HepG2 (cell line): ENCODE measurements around the gene LCAT. TPM values are rescaled to one million over a fixed set of nuclear protein-coding genes. Genes with fewer than 3 reads are reported as not detected.

Experiments used
- FOSL2 ChIP-seq: sonication (generic); formaldehyde crosslinking; IDR thresholded peaks from 2 replicates; pipeline ENCODE4 v1.4.0; 2020; ENCODE audit warnings: missing genetic modification reagents
- GTF3A ChIP-seq: sonication (generic); formaldehyde crosslinking; conservative IDR thresholded peaks from 2 replicates; pipeline ENCODE4 v1.4.0; 2020; ENCODE audit warnings: mild to moderate bottlenecking, missing genetic modification reagents
- HNF4G ChIP-seq, 2 experiments: sonication (generic) in 1 of 2; formaldehyde crosslinking in 1 of 2; IDR thresholded peaks; 2 replicates each; pipeline versions ENCODE4 v1.4.0 to v1.6.1; 2011 to 2020; ENCODE audit warnings: borderline replicate concordance in 2 of 2, low read depth in 2 of 2, mild to moderate bottlenecking in 2 of 2, low read length in 1 of 2, missing genetic modification reagents in 1 of 2, moderate library complexity in 1 of 2
- HNRNPLL ChIP-seq: fragments of 200-400 bp; formaldehyde crosslinking; IDR thresholded peaks from 2 replicates; pipeline ENCODE4 v1.6.1; 2017; ENCODE audit warnings: mild to moderate bottlenecking, low read depth, low read length; ENCODE audit not compliant: poor library complexity, severe bottlenecking
- KDM2A ChIP-seq: sonication (generic); formaldehyde crosslinking; IDR thresholded peaks from 2 replicates; pipeline ENCODE4 v1.4.0; 2020; ENCODE audit warnings: low read depth, missing genetic modification reagents, borderline replicate concordance
- KLF9 ChIP-seq: IDR thresholded peaks from 2 replicates; pipeline ENCODE4 v1.6.1; 2016; ENCODE audit warnings: low read depth
- NFKBIZ ChIP-seq: IDR thresholded peaks from 2 replicates; pipeline ENCODE4 v1.6.1; 2018; ENCODE audit warnings: missing genetic modification reagents, missing compliant biosample characterization
- PRDM10 ChIP-seq: sonication (generic); formaldehyde crosslinking; IDR thresholded peaks from 2 replicates; pipeline ENCODE4 v1.4.0; 2020; ENCODE audit warnings: low read depth, missing genetic modification reagents
- PRPF4 ChIP-seq: fragments of 200-400 bp; formaldehyde crosslinking; IDR thresholded peaks from 2 replicates; pipeline ENCODE4 v1.6.1; 2016; ENCODE audit warnings: low read length, low read depth; ENCODE audit not compliant: poor library complexity, severe bottlenecking
- RXRA ChIP-seq: sonication (generic); formaldehyde crosslinking; IDR thresholded peaks from 2 replicates; pipeline ENCODE4 v1.5.1; 2020; ENCODE audit warnings: missing genetic modification reagents
- SNRNP70 ChIP-seq: fragments of 200-400 bp; formaldehyde crosslinking; IDR thresholded peaks from 2 replicates; pipeline ENCODE4 v1.6.1; 2017; ENCODE audit warnings: mild to moderate bottlenecking, low read depth, low read length, moderate library complexity
- ZFP36L1 ChIP-seq: sonication (generic); formaldehyde crosslinking; IDR thresholded peaks from 2 replicates; pipeline ENCODE4 v1.8.0; 2022; ENCODE audit warnings: mild to moderate bottlenecking, missing genetic modification reagents, moderate library complexity
- ZNF691 ChIP-seq: sonication (generic); formaldehyde crosslinking; IDR thresholded peaks from 2 replicates; pipeline ENCODE4 v1.4.0; 2020; ENCODE audit warnings: missing genetic modification reagents, low read depth, mild to moderate bottlenecking, borderline replicate concordance
- ZNF746 ChIP-seq: sonication (generic); formaldehyde crosslinking; IDR thresholded peaks from 2 replicates; pipeline ENCODE4 v1.8.0; 2022; ENCODE audit warnings: mild to moderate bottlenecking, missing genetic modification reagents
- ZNF788 ChIP-seq: sonication (generic); formaldehyde crosslinking; IDR thresholded peaks from 2 replicates; pipeline ENCODE4 v1.5.0; 2020; ENCODE audit warnings: mild to moderate bottlenecking, missing genetic modification reagents, borderline replicate concordance
- ZNF891 ChIP-seq: sonication (generic); formaldehyde crosslinking; IDR thresholded peaks from 2 replicates; pipeline ENCODE4 v1.5.0; 2020; ENCODE audit warnings: mild to moderate bottlenecking, missing genetic modification reagents
- ZSCAN22 ChIP-seq: sonication (generic); formaldehyde crosslinking; IDR thresholded peaks from 2 replicates; pipeline ENCODE4 v1.4.0; 2020; ENCODE audit warnings: mild to moderate bottlenecking, missing genetic modification reagents
- ZUFSP ChIP-seq: sonication (generic); formaldehyde crosslinking; IDR thresholded peaks from 2 replicates; pipeline ENCODE4 v1.9.0; 2021; ENCODE audit warnings: missing genetic modification reagents, mild to moderate bottlenecking, borderline replicate concordance
- ZXDC ChIP-seq: sonication (generic); formaldehyde crosslinking; IDR thresholded peaks from 2 replicates; pipeline ENCODE4 v1.5.0; 2020; ENCODE audit warnings: mild to moderate bottlenecking, missing genetic modification reagents
- polyA plus RNA-seq, 8 experiments: library from polyadenylated mRNA; depleted of rRNA in 3 of 8; stranded (reverse) in 7 of 8; unstranded in 1 of 8; fragments of >200 nt; fragmentation: Illumina TruSeq in 4 of 8; extraction: Trizol in 4 of 8; gene quantifications; 2 replicates each; pipeline versions ENCODE4 v1.2.1 to v1.2.3, GENCODE V29; 2011 to 2016; ENCODE audit warnings: low read depth in 4 of 8, missing spikeins in 1 of 8, mixed read lengths in 1 of 8; ENCODE audit not compliant: insufficient read depth in 1 of 8
- total RNA-seq, 5 experiments: library from RNA; depleted of rRNA; stranded (reverse); fragments of >200 nt; fragmentation: Illumina TruSeq; extraction: Trizol; gene quantifications; 2 replicates each; pipeline ENCODE4 v1.2.3, GENCODE V29; 2016; ENCODE audit warnings: low read depth in 1 of 5

Gene LCAT
- total and polyA plus RNA-seq, 2 of the 13 experiments (the other 11 are each of a cell fraction or from before 2014, with no cell fraction given): 36.1 to 38.9 TPM

GRCh38 chr16:67993207-67994039, 49.5 kb upstream of the LCAT start (continued):
- peak; percentile 93 for TF ChIP-seq ZNF691 (CRISPR knock-in tag)
- no peak for TF ChIP-seq ZNF891 (CRISPR knock-in tag)
- peak; percentile 39; the same call in 1 of the 2 replicates for TF ChIP-seq FOSL2 (CRISPR knock-in tag)
- no peak for TF ChIP-seq ZUFSP
- TF ChIP-seq NFKBIZ (CRISPR knock-in tag): no peak
- TF ChIP-seq ZNF788 (CRISPR knock-in tag): peak; percentile 89; the same call in 1 of the 2 replicates
- TF ChIP-seq ZNF746 (CRISPR knock-in tag): no peak; the same call in 1 of the 2 replicates
- peak; percentile 97 for TF ChIP-seq KDM2A
- TF ChIP-seq ZFP36L1 (CRISPR knock-in tag): no peak
- TF ChIP-seq HNF4G (IDR thresholded peaks at IDR 0.05; ENCODE audit: borderline replicate concordance, low read depth, low read length): no peak
- no peak for TF ChIP-seq HNF4G (CRISPR knock-in tag; IDR thresholded peaks at IDR 0.05; ENCODE audit: borderline replicate concordance, low read depth)
- no peak for TF ChIP-seq ZSCAN22 (CRISPR knock-in tag)
- TF ChIP-seq KLF9 (CRISPR knock-in tag): 0 out of 2 replicates have a peak, but pooled peaks have one; percentile 26
- peak; percentile 84; the same call in 1 of the 2 replicates for TF ChIP-seq GTF3A (CRISPR knock-in tag)
- TF ChIP-seq SNRNP70: no peak
- peak; percentile 22; the same call in 1 of the 2 replicates for TF ChIP-seq PRDM10 (CRISPR knock-in tag)
- peak; percentile 84 for TF ChIP-seq RXRA (CRISPR knock-in tag)
- peak; percentile 24; the same call in 1 of the 2 replicates for TF ChIP-seq ZXDC (CRISPR knock-in tag)
- TF ChIP-seq PRPF4: no peak
- TF ChIP-seq HNRNPLL: peak; percentile 64
